Raji (cell line): ENCODE results near the gene CMBL.

Experiments
- POLR2A ChIP-seq: IDR thresholded peaks from 2 replicates; pipeline ENCODE4 v1.6.1; 2011; ENCODE audit warnings: low read depth, low read length, control low read depth; ENCODE audit not compliant: insufficient read depth

CMBL gene

DNA sequence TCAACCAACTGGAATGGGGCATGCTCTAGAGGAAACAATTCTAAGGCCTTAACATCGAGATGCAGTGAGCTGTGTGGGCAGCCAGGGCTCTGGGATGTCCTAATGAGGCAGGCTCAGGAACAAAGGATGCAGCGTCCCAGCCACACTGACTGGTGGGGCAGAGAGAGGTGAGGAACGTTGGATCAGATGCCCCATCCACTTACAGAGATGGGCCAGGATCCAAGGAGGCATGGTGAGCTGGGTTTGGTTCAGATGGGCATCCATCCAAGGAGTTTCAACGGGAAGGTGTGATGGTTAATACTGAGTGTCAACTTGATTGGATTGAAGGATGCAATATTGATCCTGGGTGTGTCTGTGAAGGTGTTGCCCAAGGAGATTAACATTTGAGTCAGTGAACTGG is 30.3 kb upstream of the CMBL start:
- no peak for TF ChIP-seq POLR2A

DNA sequence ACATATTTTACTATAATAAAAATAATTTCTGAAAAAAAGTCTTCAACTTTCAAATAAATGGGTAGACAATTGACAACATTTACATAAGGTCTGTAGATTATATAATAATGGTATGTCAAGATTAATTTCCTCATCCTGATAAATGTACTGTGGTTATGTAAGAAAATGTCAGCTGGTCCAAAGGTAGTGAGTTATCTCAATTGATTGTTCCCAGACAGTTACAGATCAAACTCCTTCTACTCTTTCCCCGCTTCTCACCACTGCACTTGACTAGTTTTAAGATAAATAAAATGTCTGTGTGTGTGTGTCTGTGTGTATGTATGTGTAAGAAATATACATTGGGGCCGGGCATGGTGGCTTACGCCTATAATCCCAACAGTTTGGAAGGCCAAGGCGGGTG is 29.4 kb upstream of the CMBL start:
- no peak for TF ChIP-seq POLR2A

DNA sequence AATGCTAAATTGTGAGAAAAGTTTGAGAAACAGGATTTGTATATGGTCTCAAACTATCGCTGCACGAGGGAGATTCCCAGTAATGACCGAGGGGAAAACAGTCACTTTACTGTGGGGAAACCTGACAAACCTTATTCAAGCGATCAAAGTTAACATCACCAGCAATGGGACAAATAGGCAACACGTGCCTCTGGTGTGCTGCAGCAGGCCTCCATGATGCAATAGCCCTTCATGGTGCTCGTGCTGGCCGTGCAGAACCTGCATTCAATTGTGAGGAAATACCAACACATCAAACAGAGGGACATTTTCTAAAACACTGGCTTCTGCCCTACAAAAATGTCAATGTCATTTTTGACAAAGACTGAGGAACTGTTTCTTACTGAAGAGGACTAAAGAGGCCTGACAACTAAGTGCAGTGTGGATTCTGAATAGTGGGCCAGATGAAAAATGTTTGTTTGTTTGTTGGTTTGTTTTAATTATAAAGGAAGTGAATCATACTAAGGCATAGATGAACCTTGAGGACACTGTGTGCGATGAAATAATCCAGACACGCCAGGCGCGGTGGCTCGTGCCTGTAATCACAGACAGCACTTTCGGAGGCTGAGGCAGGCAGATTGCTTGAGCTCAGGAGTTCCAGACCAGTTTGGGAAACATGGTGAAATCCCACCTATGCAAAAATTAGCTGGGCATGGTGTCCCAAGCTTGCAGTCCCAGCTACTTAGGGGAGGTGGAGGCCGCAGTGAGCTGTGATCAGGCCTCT is 28.2 kb upstream of the CMBL start:
- TF ChIP-seq POLR2A: no peak

DNA sequence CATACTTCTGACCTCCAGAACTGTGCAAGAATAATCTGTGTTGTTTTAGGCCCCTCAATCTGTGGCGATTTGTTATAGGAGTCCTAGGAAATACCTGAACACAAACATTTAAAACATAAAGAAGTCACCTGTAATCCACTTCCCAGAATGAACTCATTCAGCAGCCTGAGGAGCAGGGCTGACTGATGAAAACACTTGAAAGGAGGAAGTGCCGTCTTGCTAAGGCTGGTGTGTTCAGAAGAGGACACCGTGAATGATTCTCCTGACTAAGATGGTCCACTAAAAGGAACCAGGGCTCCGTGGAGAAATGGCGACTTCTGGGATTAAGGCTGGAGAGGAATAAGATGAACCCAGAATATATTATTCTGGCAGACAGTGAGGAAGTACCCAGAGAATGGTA is 27.1 kb upstream of the CMBL start:
- TF ChIP-seq POLR2A: no peak

DNA sequence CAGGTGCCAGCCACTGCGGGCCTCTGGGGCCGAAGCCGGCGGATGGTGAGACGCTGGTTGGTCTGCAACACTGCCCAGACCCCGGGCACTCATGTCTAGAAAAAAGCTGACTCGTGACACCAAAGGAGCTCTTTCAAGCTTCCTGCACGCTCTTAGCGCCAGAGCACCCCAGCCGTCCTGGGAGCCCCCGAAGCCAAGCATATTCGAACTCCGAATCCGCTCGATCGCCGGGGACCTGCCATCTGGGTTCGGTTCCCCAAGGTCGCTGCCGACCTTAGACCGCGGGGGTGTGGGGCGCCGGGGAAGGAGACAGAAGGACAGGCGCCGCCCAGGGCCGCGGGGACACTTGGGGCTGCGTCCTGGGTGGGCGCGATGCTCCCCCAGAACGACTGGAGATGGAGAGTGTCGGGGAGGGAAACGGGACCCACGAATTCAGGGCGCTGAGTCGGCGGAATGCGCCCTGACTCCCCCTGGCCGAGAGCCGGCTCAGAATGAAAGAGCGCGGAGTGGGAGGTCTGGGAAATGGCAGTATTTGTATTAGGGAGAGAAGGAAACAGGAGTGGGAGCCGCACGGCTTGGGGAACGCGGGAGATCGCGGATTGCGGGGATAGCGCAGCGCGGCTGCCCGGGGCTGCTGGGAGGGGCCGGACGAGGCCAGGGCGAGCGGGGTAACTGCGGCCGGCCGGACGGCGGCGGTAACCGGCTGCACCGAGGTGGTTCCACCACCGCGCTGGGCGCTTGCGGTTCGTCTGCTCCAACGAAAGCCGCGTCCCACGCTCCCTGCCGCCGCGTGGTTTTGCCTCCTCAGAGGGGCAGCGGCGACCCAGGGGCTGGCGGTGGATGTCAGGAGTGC is 25.7 kb upstream of the CMBL start:
- no peak for TF ChIP-seq POLR2A

DNA sequence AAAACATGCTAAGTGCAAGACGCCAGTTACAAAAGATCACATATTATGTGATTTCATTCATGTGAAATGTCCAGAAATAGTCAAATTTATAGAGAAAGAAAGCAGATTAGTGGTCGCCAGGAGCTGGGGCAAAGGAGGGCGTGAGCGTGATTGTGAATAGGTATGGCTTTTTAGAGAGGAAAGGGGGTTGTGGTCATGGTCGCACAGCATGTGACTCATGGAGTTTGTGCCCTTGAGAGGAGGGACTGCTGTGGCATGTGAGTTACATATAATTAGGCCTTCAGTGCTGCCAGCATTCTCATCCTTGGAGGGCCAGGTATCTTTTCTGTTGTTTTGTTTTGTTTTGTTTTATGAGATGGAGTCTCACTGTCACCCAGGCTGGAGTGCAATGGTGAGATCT is 24.6 kb upstream of the CMBL start:
- TF ChIP-seq POLR2A: no peak

DNA sequence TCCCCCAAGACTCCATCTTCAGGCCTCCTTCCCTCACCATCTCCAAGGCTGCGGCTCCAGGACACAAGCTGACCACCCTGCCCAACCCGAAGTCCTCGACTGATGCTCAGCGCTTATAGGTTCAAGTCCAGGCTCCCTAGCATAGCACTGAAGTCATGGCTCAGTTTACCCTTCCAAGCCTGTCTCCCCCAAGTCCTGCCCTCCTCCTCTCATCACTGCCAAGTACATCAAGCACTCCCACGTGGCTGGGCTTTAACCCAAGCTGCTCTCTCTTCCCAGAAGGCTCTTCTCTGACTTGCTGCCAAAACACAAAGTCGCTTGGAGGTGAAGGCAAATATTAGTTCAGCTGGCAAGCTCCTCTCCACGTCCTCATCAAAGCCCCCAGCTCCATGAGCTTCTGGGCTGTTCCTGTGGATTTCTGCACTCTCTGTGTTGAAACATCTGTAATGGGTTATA is 23.7 kb upstream of the CMBL start:
- TF ChIP-seq POLR2A: no peak

DNA sequence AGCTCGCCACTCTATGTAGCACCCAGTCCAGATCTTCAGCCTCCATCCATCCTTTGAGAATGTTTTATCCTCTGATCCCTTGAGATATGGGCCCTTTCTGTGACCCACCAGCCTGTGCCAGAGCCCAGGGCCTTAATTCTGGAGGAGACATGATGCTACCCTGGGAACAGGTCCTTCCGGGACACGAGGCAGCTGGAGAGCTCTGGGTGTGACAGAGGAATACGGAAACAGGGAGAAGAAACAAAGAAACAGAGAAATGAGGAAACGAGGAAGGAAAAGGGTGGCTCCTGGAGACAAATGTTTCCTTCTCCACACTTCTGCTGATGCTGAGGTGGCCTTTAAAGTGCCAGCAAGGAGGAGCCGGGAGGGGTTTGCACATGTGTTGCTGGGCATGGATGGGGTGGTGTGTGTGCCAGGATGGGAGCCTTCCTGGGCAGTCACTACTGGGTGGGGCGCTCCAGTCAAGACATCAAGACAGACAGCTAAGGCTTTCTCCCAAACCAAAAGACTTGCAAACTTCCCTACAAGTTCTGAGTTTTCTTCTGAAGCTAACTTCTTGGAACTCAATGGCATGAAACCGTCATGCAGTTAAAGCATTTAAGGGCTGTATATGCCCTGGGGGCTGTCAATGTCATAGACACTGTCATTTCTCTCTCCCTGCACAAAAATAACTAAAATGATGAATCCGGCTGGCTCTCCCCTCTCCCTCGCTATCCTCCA is 23.0 kb upstream of the CMBL start:
- TF ChIP-seq POLR2A: no peak

DNA sequence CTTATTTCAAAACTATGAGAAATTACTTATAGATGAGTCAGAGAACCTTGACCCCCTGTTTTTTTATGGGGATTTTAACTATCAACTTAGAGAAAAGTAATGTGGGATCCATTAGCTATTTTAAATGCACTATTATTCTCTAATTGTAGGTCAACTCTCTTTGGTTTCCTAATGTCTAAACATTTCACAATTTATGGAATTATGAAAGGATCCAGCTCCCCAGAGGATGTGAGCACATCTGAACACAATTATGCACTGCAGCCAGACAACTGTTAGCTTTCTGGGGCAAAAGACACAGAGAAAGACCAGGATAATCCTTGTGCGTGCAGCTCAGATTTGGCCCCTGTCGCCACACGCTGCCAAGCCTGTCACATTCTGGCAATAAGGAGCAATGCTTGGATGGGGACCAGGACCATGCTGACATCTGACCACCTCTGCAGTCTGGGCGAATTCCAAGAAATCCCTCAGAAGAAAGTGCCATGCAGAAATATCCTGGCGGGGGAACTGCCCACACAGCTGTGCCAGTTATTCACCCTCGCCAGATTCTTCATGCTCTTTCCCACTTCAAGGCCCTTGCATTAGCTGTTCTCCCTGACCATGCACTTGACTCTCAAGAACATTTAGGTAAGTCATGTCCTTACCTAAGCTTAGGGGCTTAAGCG is 22.2 kb upstream of the CMBL start:
- TF ChIP-seq POLR2A: no peak

DNA sequence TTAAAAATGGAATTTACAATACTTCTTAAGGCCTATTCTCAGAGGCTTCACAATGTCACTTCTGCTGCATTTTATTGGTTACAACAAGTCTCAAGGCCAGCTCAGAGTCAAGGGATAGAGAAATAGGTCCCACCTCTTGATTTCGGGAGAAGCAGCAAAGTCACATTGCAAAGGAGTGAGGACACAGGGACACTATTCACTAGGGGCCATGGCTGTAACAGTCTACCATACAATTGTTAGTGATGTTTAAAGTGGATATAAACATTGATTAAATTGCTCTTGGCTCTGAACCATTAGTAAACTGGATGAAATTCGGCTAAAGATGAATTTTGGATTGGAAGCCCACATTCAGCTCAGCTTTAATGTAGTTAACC is 21.7 kb upstream of the CMBL start:
- no peak for TF ChIP-seq POLR2A

DNA sequence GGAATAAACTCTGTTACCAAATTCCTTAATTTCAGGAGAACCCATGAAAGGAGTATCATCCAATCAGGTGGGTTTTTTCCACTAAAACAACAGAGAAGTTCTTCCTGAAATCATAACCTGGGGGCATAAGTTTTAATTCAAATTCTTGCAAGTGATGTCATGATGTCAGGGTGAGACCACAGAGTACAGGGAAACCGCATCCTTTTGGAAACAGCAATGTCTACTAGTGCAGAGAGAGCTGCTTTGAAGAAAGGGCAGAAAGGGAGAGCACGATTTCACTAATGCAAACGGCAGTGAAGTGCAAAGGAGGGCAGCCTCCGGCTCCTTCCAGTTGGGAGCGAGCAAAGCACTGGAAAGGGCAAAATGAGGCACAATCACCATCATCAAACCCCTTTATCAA is 20.6 kb upstream of the CMBL start:
- TF ChIP-seq POLR2A: no peak

DNA sequence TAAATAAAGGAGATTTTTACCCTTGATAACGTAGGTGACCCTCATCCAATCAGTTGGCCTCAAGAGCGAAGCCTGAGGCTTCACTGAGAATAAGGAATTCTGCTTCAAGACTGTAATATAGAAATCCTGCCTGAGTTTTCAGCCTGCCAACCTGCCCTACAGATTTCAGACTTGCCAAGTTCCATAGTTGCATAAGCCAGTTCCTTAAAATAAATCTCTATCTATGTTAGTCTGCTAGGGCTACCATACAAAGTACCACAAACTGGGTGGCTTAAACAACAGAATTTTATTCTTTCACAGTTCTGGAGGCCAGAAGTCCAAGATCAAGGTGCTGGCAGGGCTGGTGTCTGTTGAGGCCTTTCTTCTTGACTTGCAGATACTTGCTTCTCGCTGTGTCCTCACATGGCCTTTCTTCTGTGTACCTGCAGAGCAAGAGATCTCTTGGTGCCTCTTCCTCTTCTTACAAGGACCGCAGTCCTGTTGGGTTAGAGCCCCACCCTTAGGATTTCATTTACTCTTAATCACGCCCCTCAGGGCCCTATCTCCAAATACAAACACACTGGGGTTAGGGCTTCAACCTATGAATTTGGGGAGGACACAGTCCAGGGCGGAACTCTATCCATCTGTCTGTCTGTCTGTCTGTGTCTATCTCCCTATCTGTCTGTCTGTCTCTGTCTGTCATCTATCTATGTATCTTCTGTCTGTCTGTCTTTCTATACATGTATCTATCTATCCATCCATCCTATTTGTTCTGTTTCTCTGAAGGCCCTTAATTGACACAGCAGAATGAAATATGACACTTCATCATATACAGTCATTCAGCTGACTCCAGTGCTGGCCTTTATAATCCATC is 17.0 kb upstream of the CMBL start:
- no peak for TF ChIP-seq POLR2A

DNA sequence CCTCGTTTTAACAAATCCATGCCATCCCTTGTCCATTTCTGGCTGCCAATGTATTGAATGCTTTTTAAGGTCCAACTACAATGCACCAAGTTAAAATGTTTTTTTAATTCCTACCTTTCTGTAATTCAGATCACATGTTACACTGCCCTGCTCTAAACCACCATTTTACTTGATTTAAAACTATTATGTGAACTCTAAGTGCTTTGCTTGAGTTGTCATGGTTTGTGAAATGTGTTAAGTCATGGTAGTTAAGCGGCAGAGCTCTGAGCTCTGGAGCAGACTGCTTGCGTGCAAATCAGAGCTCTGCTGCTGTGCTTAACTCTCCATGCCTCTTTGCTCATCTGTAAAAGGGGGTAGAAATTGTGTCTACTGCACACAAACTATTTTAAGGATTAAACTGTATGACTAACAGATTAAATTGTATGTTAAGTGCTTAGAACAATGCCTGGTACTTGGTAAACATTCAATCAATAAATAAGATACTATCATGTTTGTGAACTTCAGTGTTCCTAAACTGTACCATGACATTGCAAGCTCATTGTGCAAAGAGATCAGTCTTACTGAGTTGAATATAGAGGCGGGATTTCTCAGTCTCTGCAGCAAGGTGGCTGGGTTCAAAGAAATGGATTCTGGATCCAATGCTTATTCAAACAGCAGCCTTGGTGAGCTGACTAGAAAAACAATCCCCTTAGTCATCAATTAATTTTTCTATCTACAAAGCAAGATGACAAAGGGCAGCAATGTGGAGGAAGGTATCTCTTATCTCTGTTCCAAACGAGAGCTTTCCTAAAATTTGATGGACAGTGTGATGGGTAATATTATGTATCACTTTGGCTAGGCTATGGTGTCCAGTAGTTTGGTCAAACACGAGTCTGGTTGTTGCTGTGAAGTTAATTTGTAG is 16.1 kb upstream of the CMBL start:
- TF ChIP-seq POLR2A: no peak
